H54 (cell line): ENCODE measurements around the gene ACADS.

Source experiments
- DNase-seq: peaks from one replicate; pipeline ENCODE4 v3.0.0; 2011; ENCODE audit warnings: low spot score, mixed read lengths; ENCODE audit not compliant: insufficient read length
- FAIRE-seq: peaks from 3 replicates; lab custom pipeline; 2011; peaks lifted over from hg19 to GRCh38; lab: Jason Lieb, UNC
- POLR2A ChIP-seq: IDR thresholded peaks from 2 replicates; pipeline ENCODE4 v1.6.1; 2011; ENCODE audit warnings: low read depth, mild to moderate bottlenecking, low read length

ACADS gene

GRCh38 chr12:120741476-120742421 is 16.1 kb downstream of the ACADS start:
- TF ChIP-seq POLR2A: no peak
- FAIRE-seq (no peak), DNase-seq (no peak)

GRCh38 chr12:120744922-120745493 is 19.4 kb downstream of the ACADS start:
- no peak for DNase-seq
- TF ChIP-seq POLR2A: no peak
- FAIRE-seq: no peak

- FAIRE-seq (no peak), DNase-seq (no peak)
- no peak for TF ChIP-seq POLR2A
Measured at GRCh38 chr12:120748242-120748641, 22.6 kb downstream of the ACADS start.

- TF ChIP-seq POLR2A: no peak
- FAIRE-seq (no peak), DNase-seq (no peak)
Measured at GRCh38 chr12:120749256-120749655, 23.6 kb downstream of the ACADS start.

GRCh38 chr12:120750806-120751205 is 25.2 kb downstream of the ACADS start:
- FAIRE-seq: no peak
- TF ChIP-seq POLR2A: no peak
- no peak for DNase-seq

GRCh38 chr12:120751389-120751788 is 25.8 kb downstream of the ACADS start:
- FAIRE-seq (no peak), DNase-seq (no peak)
- no peak for TF ChIP-seq POLR2A

GRCh38 chr12:120754792-120755191 is 29.2 kb downstream of the ACADS start:
- FAIRE-seq: no peak
- no peak for DNase-seq
- no peak for TF ChIP-seq POLR2A

- FAIRE-seq (no peak), DNase-seq (no peak)
- no peak for TF ChIP-seq POLR2A
Measured at GRCh38 chr12:120755269-120755668, 29.6 kb downstream of the ACADS start.

- no peak for DNase-seq
- TF ChIP-seq POLR2A: no peak
- no peak for FAIRE-seq
Measured at GRCh38 chr12:120757226-120757742, 31.7 kb downstream of the ACADS start.

GRCh38 chr12:120757949-120758348 is 32.3 kb downstream of the ACADS start:
- FAIRE-seq: no peak
- no peak for DNase-seq
- TF ChIP-seq POLR2A: no peak

- TF ChIP-seq POLR2A: no peak
- DNase-seq: no peak
- FAIRE-seq: no peak
Measured at GRCh38 chr12:120758798-120759590, 33.4 kb downstream of the ACADS start.

GRCh38 chr12:120759591-120760348 is 34.1 kb downstream of the ACADS start:
- FAIRE-seq (no peak), DNase-seq (no peak)
- no peak for TF ChIP-seq POLR2A

- no peak for DNase-seq
- TF ChIP-seq POLR2A: no peak
- no peak for FAIRE-seq
Measured at GRCh38 chr12:120760349-120761254, 35.0 kb downstream of the ACADS start.
